ENCODE measurements around the gene NR6A1. TPM values are rescaled to one million over a fixed set of nuclear protein-coding genes. Genes with fewer than 3 reads are reported as not detected.
A peak's percentile ranks its signal among the peaks of the same experiment; 100 is the strongest.

The NR6A1 gene
- total and polyA plus RNA-seq, 2 of the 13 experiments (the other 11 are each of a cell fraction or from before 2014, with no cell fraction given), result 28.1 to 31.5 TPM

GRCh38 chr9:124721109-124721906 lies 49.8 kb downstream of the NR6A1 start (continued):
- TF ChIP-seq AHDC1 (CRISPR knock-in tag; IDR thresholded peaks at IDR 0.05; ENCODE audit: borderline replicate concordance), result peak; percentile 36; the same call in 1 of the 2 replicates
- 0 out of 2 replicates have a peak, but pooled peaks have one; percentile 13 for TF ChIP-seq FOSL2 (CRISPR knock-in tag; IDR thresholded peaks at IDR 0.05)
- TF ChIP-seq ZNF17 (CRISPR knock-in tag; IDR thresholded peaks at IDR 0.05), result no peak
- TF ChIP-seq, protein P1, sequence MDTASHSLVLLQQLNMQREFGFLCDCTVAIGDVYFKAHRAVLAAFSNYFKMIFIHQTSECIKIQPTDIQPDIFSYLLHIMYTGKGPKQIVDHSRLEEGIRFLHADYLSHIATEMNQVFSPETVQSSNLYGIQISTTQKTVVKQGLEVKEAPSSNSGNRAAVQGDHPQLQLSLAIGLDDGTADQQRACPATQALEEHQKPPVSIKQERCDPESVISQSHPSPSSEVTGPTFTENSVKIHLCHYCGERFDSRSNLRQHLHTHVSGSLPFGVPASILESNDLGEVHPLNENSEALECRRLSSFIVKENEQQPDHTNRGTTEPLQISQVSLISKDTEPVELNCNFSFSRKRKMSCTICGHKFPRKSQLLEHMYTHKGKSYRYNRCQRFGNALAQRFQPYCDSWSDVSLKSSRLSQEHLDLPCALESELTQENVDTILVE (CRISPR knock-in tag; IDR thresholded peaks at IDR 0.05), result 0 out of 2 replicates have a peak, but pooled peaks have one; percentile 19
- no peak for TF ChIP-seq MTA3 (CRISPR knock-in tag; IDR thresholded peaks at IDR 0.05)
- no peak for TF ChIP-seq ZNF670 (CRISPR knock-in tag; IDR thresholded peaks at IDR 0.05; ENCODE audit: borderline replicate concordance)
- TF ChIP-seq GATAD2A (CRISPR knock-in tag; IDR thresholded peaks at IDR 0.05), result peak; percentile 73
- no peak for TF ChIP-seq TRAFD1 (CRISPR knock-in tag; IDR thresholded peaks at IDR 0.05; ENCODE audit: borderline replicate concordance)
- TF ChIP-seq MAX (IDR thresholded peaks at IDR 0.05), result no peak
- TF ChIP-seq, protein P2, sequence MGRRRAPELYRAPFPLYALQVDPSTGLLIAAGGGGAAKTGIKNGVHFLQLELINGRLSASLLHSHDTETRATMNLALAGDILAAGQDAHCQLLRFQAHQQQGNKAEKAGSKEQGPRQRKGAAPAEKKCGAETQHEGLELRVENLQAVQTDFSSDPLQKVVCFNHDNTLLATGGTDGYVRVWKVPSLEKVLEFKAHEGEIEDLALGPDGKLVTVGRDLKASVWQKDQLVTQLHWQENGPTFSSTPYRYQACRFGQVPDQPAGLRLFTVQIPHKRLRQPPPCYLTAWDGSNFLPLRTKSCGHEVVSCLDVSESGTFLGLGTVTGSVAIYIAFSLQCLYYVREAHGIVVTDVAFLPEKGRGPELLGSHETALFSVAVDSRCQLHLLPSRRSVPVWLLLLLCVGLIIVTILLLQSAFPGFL (CRISPR knock-in tag; IDR thresholded peaks at IDR 0.05), result no peak
- TF ChIP-seq ZNF589 (CRISPR knock-in tag; conservative IDR thresholded peaks at IDR 0.05), result no peak
- peak; percentile 90 for TF ChIP-seq BCL6 (CRISPR knock-in tag; IDR thresholded peaks at IDR 0.05)
- peak; percentile 57; the same call in 1 of the 2 replicates for TF ChIP-seq HDAC1 (CRISPR knock-in tag; IDR thresholded peaks at IDR 0.05)
- TF ChIP-seq, protein P3, sequence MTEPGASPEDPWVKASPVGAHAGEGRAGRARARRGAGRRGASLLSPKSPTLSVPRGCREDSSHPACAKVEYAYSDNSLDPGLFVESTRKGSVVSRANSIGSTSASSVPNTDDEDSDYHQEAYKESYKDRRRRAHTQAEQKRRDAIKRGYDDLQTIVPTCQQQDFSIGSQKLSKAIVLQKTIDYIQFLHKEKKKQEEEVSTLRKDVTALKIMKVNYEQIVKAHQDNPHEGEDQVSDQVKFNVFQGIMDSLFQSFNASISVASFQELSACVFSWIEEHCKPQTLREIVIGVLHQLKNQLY (CRISPR knock-in tag; IDR thresholded peaks at IDR 0.05), result peak; percentile 50; the same call in 1 of the 2 replicates
- TF ChIP-seq NR2F2 (IDR thresholded peaks at IDR 0.05; ENCODE audit: borderline replicate concordance, low read depth), result peak; percentile 87
- TF ChIP-seq ZNF780A (CRISPR knock-in tag; IDR thresholded peaks at IDR 0.05), result no peak
- peak; percentile 94 for TF ChIP-seq PPARG (CRISPR knock-in tag; conservative IDR thresholded peaks at IDR 0.05)
